Cortex of kidney (tissue), 1 donor: ENCODE results near the gene CEP44.
"Not testable (repeated sequence)": the region's sequence is repeated elsewhere in the genome, so short reads cannot be mapped to it uniquely, and the experiment has no call there.

Experiments
- DNase-seq: peaks from one replicate; lab custom pipeline; 2025; lab: John Stamatoyannopoulos, UW

The CEP44 gene

DNA sequence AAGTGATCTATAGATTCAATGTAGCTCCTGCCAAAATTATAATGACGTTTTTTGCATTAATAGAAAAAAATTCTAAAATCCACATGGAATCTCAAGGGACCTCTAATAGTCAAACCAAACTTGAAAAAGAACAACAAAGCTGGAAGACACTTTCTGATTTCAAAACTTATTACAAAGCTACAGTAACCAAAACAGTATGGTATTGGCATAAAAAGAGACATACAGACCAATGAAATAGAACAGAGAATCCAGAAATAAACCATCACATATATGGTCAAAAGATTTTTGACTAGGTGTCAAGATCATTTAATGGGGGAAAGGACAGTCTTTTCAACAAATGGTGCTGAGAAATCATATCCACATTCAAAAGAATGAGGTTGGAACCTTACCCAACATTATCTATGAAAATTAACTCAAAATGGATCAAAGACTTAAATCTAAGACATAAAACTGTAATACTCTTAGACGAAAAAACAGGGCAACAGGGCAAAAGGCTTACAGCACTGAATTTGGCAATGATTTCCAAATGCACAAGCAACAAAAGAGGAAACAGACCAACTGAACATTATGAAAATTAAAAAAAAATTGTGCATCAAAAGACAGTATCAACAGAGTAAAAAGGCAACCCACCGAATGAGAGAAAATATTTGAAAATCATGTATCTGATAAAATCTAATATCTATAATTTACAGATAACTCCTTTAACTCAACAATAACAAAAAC is 4.1 kb upstream of the CEP44 start:
- DNase-seq, result no peak

DNA sequence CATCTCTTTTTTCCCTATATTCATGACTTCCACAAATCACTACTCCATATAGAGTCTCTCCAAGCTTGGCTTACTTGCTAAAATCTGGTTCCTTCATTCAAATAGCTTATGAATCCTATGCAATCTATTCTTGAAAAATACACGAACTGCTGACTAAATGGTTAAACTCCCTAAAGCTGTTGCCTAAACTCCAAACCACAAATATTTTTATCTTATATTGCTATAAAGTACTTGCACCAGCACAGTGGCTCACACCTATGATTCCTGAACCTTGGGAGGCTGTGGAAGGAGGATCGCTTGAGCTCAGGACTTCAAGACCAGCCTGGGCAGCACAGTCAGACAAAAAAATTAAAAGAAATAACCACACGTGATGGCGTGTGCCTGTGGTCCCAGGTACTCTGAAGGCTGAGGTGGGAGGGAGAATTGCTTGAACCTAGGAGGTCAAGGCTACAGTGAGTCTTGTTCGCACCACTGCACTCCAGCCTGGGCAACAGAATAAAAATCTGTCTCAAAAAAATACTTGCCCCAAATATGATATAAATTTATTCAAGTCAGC is 2.5 kb upstream of the CEP44 start:
- DNase-seq, result no peak

DNA sequence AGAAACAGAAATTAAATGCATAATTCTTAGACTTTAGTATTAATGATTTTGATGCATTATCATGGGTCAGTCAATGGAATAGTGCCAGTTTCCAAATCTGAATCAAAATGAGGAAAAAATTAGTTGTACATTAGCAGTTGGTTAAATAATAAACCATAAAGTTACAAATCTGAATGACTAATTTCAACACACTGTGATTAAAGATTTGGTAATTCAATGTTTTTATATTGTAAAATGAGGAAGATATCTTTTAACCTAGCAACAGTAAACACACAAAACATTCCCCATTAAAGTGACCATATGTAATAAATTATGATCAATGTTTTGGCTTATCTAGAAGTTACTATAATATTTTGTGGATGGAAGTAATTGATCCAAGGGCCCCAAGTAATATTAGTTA is 1.8 kb upstream of the CEP44 start:
- no peak for DNase-seq

DNA sequence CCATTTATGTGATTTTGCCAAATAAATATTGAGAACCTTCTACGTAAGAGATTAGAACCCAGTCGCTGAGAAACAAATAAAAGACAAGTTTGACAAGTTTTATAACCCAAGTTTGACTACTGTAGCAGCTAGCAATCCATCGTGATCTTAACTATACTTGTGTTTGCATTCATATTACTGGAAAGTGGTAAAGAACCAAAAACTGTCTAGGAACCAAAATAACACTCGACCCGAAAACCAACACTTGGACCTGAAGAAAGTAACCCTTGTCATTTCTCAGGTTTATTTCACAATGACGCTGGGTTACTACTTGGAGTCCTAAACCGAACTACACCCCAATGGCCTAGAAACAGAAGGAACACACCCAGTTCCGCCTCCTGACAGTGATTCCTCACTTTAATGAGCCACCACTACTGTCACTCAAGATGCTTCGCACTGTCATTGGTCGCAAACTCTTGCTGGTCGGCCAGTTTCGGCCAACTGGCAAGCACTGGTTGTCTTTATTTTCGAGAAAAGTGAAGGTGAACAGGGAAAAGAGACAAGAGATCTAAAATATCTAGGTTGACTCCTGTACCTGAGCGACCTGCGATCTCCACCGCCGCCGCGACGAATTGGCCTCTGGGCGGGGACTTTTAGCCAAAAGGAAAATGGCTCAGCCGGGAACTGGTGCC is 740 bp upstream of the CEP44 start:
- DNase-seq, result no peak

DNA sequence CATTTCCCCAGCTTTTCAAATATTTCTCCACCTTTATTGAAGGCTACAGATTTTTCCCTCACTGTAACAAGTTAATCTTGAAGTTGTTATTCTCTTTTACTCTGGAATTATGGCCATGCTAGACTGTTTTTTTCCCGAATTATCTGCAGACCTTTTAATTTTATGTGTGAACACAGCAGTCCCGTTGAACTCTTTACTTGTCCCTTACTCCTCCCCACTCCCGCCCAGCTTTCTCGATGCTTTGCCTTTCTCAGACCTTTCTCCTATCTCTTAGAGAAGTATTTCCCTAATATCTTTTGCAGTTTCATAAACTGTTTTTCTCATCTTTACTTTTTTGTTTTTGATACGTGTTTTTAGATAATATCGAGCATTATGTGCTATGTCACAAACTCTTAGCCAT is 776 bp downstream of the CEP44 start:
- DNase-seq, result no peak

DNA sequence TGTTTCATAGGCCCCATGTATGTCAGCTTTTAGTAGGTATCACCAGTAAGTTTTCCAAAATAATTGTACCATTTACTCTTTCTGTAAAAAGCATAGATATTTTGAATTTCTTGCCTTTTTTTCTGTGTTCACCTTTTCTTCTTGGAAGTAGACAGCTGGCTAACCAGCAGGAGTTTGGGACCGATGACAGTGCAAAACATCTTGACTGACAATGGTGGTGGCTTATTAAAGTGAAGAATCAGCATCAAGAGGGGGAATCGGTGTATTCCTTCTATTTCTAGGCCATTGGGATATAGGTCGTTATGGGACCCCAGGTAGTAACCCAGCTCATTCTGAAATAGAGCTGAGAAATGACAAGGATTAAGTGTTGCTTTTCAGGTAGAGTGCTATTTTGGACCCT is 3.2 kb downstream of the CEP44 start:
- no peak for DNase-seq

DNA sequence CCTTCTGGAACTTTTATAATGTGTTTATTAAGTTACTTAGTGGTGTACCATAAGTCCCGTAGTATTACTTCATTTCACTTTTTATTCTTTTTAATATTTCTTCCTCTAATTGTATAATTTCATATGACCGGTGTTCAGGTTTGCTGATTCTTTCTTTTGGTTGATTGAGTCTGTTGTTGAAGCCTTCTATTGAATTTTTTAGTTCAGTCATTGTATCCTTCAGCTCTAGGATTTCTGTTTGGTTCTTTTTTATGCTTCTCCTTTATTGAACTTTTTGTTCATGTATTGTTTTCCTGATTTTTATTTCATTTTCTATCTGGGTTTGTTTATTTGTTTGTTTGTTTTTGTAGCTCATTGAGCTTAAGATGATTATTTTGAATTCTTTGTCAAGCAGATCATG is 8.8 kb downstream of the CEP44 start:
- DNase-seq, result no peak

DNA sequence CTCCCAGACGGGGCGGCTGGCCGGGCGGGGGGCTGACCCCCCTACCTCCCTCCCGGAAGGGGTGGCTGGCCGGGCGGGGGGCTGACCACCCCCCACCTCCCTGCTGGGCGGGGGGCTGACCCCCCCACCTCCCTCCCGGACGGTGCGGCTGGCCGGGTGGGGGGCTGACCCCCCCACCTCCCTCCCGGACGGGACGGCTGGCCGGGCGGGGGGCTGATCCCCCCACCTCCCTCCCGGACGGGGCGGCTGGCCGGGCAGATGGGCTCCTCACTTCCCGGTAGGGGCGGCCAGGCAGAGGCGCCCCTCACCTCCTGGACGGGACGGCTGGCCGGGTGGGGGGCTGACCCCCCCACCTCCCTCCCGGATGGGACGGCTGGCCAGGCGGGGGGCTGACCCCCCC is 10.9 kb downstream of the CEP44 start:
- not testable (repeated sequence) for DNase-seq

DNA sequence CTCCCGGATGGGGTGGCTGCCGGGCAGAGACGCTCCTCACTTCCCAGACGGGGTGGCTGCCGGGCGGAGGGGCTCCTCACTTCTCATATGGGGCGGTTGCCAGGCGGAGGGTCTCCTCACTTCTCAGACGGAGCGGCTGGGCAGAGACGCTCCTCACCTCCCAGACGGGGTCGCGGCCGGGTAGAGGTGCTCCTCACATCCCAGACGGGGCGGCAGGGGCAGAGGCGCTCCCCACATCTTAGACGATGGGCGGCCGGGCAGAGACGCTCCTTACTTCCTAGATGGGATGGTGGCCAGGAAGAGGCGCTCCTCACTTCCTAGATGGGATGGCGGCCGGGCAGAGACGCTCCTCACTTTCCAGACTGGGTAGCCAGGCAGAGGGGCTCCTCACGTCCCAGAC is 11.4 kb downstream of the CEP44 start:
- not testable (repeated sequence) for DNase-seq

DNA sequence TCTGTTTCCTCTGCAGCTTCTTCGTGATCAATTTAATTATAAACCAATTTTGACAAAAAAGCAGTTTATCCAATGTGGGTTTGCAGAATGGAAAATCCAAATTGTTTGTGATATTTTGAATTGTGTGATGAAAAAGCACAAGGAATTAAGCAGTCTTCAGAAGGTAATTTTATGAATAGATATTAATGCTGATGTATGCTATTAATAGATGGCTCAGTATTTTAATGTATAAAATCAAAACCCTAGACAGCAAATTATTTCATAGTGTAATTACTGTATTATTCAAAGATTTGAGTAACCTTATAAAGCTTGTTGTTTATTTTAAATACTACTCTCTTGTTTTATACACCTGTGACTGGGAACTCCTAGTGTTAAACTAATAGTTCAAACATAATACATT is 20.0 kb downstream of the CEP44 start:
- no peak for DNase-seq

DNA sequence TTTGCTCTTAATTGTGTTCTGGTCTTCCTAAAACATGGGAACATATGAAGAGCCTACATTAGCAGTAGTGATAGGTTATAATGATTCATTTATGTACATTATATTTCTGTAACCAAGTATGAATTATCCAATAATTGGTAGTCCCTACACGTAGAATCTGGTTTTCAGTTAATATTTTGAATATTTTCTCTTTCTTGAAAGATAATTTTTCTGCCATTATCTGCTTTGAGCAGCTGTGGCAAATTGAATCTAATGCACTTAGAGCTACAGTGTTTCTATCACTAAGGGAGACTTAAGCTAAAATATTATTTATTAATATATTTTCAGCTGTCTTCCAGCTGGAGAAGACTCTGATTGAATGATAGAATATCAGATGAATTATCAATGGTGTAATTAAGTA is 21.0 kb downstream of the CEP44 start:
- no peak for DNase-seq

DNA sequence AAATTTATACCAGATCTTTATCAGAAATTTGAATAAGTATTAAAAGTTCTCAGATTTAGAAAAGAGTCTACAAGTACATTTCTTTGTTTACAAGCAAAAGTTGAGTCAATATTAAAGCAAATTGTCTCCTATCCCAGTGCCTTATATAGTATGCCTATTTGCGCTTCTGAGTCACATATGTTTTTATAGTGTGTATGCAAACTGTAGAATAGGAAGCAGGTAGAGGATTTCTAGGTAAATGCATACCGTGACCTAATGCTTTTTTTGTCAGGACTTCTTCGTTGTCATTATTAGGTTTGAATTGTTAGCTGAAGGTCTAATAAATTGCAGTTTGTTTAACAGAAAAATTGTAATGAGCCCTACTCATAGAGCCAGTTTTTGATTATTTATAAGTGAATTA is 22.2 kb downstream of the CEP44 start:
- no peak for DNase-seq

DNA sequence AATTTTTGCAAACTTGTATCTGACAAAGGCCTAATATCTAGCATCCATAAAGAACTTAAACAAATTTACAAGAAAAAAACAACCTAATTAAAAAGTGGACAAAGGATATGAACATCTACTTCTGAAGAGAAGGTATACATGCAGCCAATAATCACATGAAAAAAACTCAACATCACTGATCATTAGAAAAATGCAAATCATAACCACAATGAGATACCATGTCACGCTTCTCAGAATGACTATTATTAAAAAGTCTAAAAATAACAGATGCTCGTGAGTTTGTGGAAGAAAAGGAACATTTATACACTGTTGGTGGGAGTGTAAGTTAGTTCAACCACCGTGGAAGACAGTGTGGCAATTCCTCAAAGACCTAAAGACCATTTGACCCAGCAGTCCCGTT is 24.0 kb downstream of the CEP44 start:
- no peak for DNase-seq

DNA sequence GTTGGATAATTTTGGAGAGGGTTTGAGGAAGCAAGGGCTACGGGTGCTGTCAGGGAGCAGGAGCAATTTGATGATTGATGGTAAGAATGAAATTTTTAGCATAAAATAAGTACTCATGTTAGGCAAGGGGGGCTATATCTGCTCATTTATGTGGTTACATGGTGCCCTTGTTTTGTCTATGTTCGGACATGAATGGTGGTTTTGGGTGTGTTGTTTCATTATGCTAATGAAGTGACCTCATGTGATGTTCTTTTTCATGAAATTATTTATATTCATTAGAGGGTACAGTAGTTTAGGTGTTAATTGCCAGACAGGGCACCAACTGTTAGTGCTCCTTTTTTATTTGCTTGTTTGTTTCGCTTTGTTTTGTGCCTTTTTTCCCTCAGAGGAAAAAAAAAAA is 29.3 kb downstream of the CEP44 start:
- DNase-seq, result no peak

DNA sequence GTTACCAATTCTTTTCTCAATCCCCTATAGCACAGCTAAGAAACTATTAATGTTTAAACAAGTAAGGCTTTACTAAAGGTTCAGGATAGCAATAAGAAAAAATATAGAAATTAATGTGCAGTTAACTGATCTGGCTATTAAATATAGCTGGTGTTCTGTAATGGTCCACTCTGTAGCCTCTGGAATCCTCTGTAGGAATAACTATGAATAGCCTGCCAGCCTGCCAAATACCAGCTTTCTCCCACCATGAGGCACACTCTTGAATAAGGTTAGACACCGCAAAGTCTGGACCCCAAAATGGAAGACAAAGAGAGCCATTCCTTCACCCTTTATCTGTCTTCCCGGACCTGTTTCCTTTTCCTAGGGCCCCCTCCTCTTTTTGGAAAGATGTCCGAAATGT is 30.6 kb downstream of the CEP44 start:
- no peak for DNase-seq

DNA sequence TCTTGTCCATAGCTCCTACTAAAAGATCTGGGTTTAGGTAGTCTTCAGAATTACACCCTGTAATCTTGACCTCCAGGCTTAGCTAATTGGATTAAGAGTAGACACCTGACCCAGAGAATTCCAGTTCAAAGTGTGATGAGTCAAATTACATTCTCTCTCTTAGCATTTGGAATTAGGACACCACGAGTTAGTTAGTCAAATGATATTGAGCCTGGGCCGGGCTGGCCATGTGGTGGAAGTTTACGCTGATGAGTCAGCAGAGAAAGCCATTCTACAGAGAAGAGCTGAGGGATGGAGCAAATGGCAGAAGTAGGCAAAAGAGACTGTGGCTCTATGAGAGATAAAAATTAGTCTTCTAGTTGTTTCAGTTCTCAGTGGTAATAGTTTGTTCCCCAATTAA is 31.1 kb downstream of the CEP44 start:
- no peak for DNase-seq

DNA sequence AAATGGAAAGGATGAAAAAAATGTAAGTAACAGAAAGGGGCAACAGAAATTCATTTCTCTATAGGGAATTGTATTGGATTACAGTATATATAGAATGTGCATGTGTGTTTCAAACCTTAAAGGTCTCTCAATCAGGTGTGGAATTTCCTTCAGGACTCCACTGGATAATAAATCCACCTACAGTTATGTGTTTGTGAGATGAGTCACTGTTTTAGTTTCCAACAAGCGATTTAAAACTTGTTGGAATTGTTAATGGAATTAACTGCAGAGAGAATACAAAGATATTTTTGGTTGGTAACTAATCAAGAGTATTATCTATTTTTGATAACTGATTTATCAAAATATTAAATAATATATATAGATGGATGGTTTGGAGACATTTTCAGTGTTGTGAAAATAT is 32.8 kb downstream of the CEP44 start:
- DNase-seq, result no peak

DNA sequence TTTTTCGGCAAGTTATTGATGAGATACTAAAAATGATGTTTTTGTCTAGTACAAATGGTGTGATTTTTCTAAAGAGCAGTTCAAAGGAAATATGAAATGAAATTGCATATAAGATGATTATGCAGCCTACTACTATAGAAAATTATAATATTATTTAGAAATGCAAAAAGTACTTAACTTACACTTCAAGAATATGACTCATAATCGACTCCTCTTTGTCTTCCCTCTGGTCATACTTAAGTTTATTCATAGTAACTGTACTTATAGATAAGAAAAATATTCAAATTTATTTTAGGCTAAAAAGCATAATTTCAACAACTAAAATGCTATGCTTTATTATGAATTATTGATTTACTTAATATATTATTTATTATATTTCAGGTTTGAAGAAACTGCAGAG is 33.2 kb downstream of the CEP44 start:
- DNase-seq, result no peak

DNA sequence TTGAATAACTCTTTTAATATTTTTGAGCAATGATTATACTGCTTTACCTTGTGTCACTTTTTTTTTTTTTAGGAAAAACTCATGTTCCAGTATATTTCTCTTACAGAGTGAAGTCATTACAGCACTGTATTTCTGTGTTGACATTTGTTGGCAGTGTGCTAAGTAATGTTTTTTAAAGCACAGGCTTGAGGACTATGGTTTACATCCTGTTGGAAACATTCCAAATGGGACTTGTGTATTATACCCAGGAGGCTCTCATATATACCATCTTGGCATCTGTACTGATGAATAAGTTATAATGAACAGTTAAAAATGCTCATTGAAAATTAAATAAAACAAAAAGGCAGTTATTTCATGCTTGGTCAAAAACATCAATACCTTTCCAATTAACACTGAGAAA is 33.8 kb downstream of the CEP44 start:
- DNase-seq, result no peak

DNA sequence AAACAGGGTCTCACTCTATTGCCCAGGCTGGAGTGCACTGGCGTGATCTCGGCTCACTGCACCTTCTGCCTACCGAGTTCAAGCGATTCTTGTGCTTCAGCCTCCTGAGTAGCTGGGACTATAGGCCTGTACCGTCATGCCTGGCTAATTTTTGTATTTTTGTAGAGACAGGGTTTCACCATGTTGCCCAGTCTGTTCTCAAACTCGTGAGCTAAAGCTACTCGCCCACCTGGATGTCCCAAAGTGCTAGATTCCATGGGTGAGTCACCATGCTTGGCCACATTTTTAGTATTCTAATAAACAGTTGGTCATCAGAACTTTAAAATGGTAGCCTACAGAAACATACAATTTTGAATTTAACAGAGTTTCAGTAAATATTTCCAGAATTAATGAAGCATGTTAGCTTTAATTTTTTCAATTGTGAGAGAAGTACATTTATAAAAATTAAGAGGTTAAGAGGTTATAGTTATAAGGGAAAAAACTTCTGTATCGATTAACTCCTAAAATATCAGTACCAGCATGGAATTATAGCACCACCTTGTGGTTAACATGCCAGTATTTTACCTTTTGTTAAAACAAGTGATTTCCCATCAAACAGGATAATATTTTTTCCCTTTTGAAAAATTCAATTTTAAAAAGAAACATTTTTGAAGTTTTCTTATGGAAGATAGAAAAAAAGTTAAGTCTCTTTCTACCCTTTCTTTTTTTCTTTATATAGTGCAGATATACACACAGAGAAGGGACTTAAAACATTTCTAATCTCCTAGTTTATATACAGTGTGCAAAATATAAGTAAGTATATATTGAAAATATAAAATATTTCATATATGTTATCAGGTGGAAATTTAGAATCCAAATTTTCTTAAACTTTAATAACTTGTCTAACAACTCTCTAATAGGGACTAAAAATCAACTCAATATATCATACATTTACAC is 35.4 kb downstream of the CEP44 start:
- no peak for DNase-seq

DNA sequence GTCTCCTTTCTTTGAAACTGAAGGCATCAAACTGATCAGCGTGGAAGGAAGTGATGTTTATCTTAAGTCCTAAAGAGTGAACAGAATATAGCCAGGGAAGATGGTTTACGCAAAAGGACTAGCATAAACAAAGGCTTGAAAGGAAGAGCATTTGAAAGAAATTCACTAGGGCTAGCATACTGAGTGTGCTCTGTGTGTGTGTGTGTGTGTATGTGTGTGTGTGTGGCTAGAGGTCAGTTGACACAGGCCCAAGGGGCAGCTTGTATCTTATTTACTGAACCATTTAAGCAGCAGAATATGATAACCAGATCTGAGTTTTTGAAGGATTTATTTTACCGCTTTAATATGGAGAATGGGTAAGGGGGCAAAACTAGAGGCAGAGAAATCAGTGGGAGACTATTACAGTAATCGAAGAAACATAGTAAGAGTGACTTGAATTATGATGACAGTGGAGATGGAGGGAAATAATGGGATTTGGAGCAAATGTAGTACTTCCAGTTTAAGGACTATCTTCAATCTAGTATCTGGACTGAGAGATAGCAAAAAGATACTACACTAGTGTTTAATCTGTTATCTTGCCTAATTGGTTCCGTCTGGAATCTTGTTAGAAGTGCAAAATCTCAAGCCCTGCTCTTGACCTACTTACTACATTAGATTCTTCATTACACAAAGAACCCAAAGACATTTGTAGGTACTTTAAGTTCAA is 36.9 kb downstream of the CEP44 start:
- DNase-seq, result no peak

DNA sequence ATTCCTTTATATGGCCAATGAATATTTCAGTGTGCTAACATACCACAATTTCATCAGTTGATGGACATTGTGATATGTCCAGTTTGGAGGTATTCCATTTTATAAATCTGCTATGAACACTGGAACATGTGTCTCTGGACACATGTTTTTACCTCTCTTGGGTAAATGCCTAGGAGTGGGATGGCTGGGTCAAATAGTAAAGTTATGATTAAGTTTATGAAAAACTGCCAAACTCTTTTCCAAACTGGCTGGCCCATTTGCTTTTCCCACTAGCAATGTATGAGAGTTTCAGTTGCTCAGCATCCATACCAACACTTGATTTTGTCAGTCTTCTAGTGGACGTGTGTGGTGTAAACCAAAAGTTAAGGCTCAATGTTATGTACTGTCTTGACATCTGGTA is 40.5 kb downstream of the CEP44 start:
- no peak for DNase-seq
